GM20000 (cell line): ENCODE measurements around the gene PRKN.
A peak's percentile ranks its signal among the peaks of the same experiment; 100 is the strongest.

ENCODE experiments used
- DNase-seq: peaks from one replicate; pipeline ENCODE4 v3.0.0; 2012; ENCODE audit warnings: low spot score
- CTCF ChIP-seq: IDR thresholded peaks from 2 replicates; pipeline ENCODE4 v1.5.1; 2012; ENCODE audit warnings: mild to moderate bottlenecking, control low read depth; ENCODE audit errors: extremely low read depth, missing control alignments

PRKN gene

GRCh38 chr6:161736326-161736725 is 991.2 kb downstream of the PRKN start:
- TF ChIP-seq CTCF, result no peak
- no peak for DNase-seq

DNA sequence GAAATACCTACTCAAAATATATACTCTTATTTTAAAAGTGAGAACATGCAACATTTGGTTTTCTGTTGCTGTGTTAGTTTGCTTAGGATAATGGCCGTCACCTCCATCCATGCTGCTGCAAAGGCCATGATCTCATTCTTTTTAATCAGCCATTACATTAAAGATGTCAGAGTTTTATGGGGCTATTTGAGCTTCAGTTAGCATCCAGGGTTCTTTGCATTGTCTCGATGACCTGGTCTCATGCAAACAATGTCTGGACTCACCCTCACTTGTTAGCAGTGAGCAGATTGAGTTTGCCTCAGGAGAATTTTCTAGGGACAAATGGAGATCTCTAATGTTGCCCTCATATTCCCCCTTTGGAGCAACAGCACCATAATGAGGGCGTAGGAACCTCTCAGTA is 995.0 kb downstream of the PRKN start:
- TF ChIP-seq CTCF, result no peak

GRCh38 chr6:161727083-161727833 is 1000.3 kb downstream of the PRKN start:
- no peak for DNase-seq
- TF ChIP-seq CTCF, result peak; percentile 5

More for the DNA sequence above, 995.0 kb downstream of the PRKN start:
- no peak for DNase-seq

- TF ChIP-seq CTCF, result no peak
- DNase-seq, result no peak
Observed at GRCh38 chr6:161722394-161722793, 1005.2 kb downstream of the PRKN start.

DNA sequence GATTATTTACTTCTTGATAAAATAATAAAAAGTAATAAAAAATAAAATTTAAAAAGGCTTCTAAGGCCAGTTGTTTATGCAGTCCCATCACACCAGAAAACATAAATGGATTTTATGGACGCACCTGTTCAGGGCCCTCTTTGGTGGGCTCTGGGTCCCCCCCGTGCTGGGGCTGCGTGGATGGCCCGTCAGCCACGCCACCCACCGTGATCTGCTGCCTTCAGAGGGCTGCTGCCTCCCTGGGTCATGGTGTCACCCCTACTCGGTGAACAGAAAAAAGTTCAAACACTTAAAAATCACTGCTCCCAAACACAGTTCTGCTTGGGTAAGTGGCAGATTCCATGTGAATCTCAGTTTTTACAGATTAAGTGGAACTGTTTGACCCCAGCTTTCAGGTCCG is 1006.1 kb downstream of the PRKN start:
- TF ChIP-seq CTCF, result no peak
- DNase-seq, result no peak

GRCh38 chr6:161716176-161716575 is 1011.4 kb downstream of the PRKN start:
- no peak for TF ChIP-seq CTCF
- DNase-seq, result no peak

GRCh38 chr6:161711938-161712337 is 1015.6 kb downstream of the PRKN start:
- no peak for TF ChIP-seq CTCF
- no peak for DNase-seq
